ENCODE measurements around the gene GDPD4.

Gene GDPD4

GRCh38 chr11:77206264-77207018 is 95.0 kb downstream of the GDPD4 start:
- H3K27ac Mint-ChIP-seq = no peak overlapping the region
- H3K27me3 Mint-ChIP-seq = no peaks in the 10 kb centered on the region
- H3K36me3 Mint-ChIP-seq = no peaks in the 10 kb centered on the region
- H3K4me3 Mint-ChIP-seq = no peak overlapping the region
- H3K4me1 Mint-ChIP-seq = no peaks in the 10 kb centered on the region
- H3K9me3 Mint-ChIP-seq = no peaks in the 10 kb centered on the region

- Mint-ChIP-seq H3K36me3 (no peaks in the 10 kb centered on the region), H3K27ac (no peak overlapping the region), H3K27me3 (no peaks in the 10 kb centered on the region), H3K4me1 (no peaks in the 10 kb centered on the region), H3K9me3 (no peaks in the 10 kb centered on the region), H3K4me3 (no peak overlapping the region)
Measured at GRCh38 chr11:77205467-77206263, 95.8 kb downstream of the GDPD4 start.

- no peaks in the 10 kb centered on the region for H3K36me3 Mint-ChIP-seq
- no peaks in the 10 kb centered on the region for H3K4me1 Mint-ChIP-seq
- H3K27ac Mint-ChIP-seq = no peak overlapping the region
- H3K9me3 Mint-ChIP-seq = no peaks in the 10 kb centered on the region
- no peaks in the 10 kb centered on the region for H3K27me3 Mint-ChIP-seq
- H3K4me3 Mint-ChIP-seq = no peak overlapping the region
Measured at GRCh38 chr11:77204754-77205466, 96.6 kb downstream of the GDPD4 start.

- Mint-ChIP-seq H3K27ac (no peak overlapping the region), H3K4me1 (no peaks in the 10 kb centered on the region), H3K36me3 (no peaks in the 10 kb centered on the region), H3K9me3 (no peaks in the 10 kb centered on the region), H3K27me3 (no peaks in the 10 kb centered on the region), H3K4me3 (no peak overlapping the region)
Measured at GRCh38 chr11:77203901-77204753, 97.4 kb downstream of the GDPD4 start.

GRCh38 chr11:77202941-77203900 is 98.3 kb downstream of the GDPD4 start:
- Mint-ChIP-seq H3K27ac (no peak overlapping the region), H3K36me3 (no peaks in the 10 kb centered on the region), H3K4me3 (no peak overlapping the region), H3K4me1 (no peaks in the 10 kb centered on the region), H3K27me3 (no peaks in the 10 kb centered on the region), H3K9me3 (no peaks in the 10 kb centered on the region)

GRCh38 chr11:77201991-77202841 is 99.3 kb downstream of the GDPD4 start:
- Mint-ChIP-seq H3K4me3 (no peak overlapping the region), H3K27ac (no peak overlapping the region)

GRCh38 chr11:77201370-77201769 is 100.1 kb downstream of the GDPD4 start:
- Mint-ChIP-seq H3K9me3 (no peaks in the 10 kb centered on the region), H3K4me3 (no peak overlapping the region), H3K4me1 (no peaks in the 10 kb centered on the region), H3K27me3 (no peaks in the 10 kb centered on the region), H3K27ac (no peak overlapping the region), H3K36me3 (no peaks in the 10 kb centered on the region)

More at GRCh38 chr11:77201991-77202841, 99.3 kb downstream of the GDPD4 start:
- Mint-ChIP-seq H3K27me3 (no peaks in the 10 kb centered on the region), H3K4me1 (no peaks in the 10 kb centered on the region), H3K9me3 (no peaks in the 10 kb centered on the region), H3K36me3 (no peaks in the 10 kb centered on the region)

GRCh38 chr11:77200351-77201268 is 100.9 kb downstream of the GDPD4 start:
- Mint-ChIP-seq H3K27ac (peak overlapping the region; percentile 56), H3K4me3 (no peak overlapping the region), H3K36me3 (no peaks in the 10 kb centered on the region), H3K9me3 (no peaks in the 10 kb centered on the region), H3K4me1 (no peaks in the 10 kb centered on the region), H3K27me3 (no peaks in the 10 kb centered on the region)

- H3K9me3 Mint-ChIP-seq = no peaks in the 10 kb centered on the region
- H3K4me1 Mint-ChIP-seq = no peaks in the 10 kb centered on the region
- H3K4me3 Mint-ChIP-seq = no peak overlapping the region
- H3K27me3 Mint-ChIP-seq = no peaks in the 10 kb centered on the region
- no peak overlapping the region for H3K27ac Mint-ChIP-seq
- no peaks in the 10 kb centered on the region for H3K36me3 Mint-ChIP-seq
Measured at GRCh38 chr11:77199137-77199745, 102.2 kb downstream of the GDPD4 start.

- H3K36me3 Mint-ChIP-seq = no peaks in the 10 kb centered on the region
- H3K4me1 Mint-ChIP-seq = no peaks in the 10 kb centered on the region
- H3K27ac Mint-ChIP-seq = no peak overlapping the region
- no peaks in the 10 kb centered on the region for H3K9me3 Mint-ChIP-seq
- no peaks in the 10 kb centered on the region for H3K27me3 Mint-ChIP-seq
- H3K4me3 Mint-ChIP-seq = no peak overlapping the region
Measured at GRCh38 chr11:77198440-77198849, 103.0 kb downstream of the GDPD4 start.

- Mint-ChIP-seq H3K9me3 (no peaks in the 10 kb centered on the region), H3K4me3 (no peak overlapping the region), H3K36me3 (no peaks in the 10 kb centered on the region), H3K27ac (no peak overlapping the region), H3K27me3 (no peaks in the 10 kb centered on the region), H3K4me1 (no peaks in the 10 kb centered on the region)
Measured at GRCh38 chr11:77197626-77198320, 103.7 kb downstream of the GDPD4 start.

GRCh38 chr11:77196961-77197360 is 104.5 kb downstream of the GDPD4 start:
- Mint-ChIP-seq H3K4me3 (no peak overlapping the region), H3K36me3 (no peaks in the 10 kb centered on the region), H3K4me1 (no peaks in the 10 kb centered on the region)

More at GRCh38 chr11:77196961-77197360, 104.5 kb downstream of the GDPD4 start:
- H3K27ac Mint-ChIP-seq = no peak overlapping the region
- H3K9me3 Mint-ChIP-seq = no peaks in the 10 kb centered on the region
- H3K27me3 Mint-ChIP-seq = no peaks in the 10 kb centered on the region

Measured in activated naive CD4-positive, alpha-beta T cell treated with anti-CD3 and anti-CD28 coated beads, Interleukin-2, amount 50 U/mL, for 24 hours (primary cell).